Measurements from ENCODE around the gene DDA1.

DNA sequence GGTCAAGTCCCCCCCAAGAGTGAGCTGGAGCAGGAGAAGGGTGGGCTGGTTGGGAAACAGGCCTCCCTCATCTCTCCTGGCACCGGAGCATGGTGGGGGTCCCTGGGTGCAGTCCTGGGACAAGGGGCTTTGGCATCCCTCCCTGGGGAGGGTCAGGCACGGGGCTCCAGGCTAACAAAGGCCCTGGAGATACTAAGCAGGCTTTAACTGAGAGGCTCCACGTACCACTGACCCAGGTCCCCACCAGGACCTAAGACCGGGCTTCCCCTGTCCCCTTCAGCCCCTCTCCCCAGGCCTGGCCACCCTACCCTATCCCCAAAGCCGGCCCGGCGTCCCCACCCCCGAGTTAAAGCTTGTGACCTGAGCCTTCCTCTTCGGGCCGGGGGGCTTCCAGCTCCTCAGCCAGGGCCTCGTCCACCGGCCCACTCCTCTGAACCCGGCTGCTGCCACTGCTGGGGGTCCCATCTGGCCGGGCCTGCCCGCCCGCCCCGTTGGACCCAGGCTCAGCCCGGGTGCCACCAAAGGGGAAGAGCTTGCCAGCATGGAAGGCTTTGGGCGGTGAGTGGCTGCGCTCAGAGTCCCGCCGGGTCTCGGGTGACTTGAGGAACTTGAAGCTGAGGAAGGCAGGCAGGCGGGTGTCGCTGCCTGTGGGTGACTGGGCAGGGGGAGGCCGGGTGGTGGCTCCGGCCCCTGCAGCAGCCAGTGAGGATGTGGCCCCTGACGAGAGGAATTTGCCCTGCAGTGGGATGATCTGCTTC is 15.2 kb downstream of the DDA1 start:
- TF ChIP-seq, protein P1, sequence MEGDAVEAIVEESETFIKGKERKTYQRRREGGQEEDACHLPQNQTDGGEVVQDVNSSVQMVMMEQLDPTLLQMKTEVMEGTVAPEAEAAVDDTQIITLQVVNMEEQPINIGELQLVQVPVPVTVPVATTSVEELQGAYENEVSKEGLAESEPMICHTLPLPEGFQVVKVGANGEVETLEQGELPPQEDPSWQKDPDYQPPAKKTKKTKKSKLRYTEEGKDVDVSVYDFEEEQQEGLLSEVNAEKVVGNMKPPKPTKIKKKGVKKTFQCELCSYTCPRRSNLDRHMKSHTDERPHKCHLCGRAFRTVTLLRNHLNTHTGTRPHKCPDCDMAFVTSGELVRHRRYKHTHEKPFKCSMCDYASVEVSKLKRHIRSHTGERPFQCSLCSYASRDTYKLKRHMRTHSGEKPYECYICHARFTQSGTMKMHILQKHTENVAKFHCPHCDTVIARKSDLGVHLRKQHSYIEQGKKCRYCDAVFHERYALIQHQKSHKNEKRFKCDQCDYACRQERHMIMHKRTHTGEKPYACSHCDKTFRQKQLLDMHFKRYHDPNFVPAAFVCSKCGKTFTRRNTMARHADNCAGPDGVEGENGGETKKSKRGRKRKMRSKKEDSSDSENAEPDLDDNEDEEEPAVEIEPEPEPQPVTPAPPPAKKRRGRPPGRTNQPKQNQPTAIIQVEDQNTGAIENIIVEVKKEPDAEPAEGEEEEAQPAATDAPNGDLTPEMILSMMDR (conservative IDR thresholded peaks at IDR 0.05), result no peak
- no peak for TF ChIP-seq EZH2 (IDR thresholded peaks at IDR 0.05; ENCODE audit: low read depth)

All from PC-9 (cell line).